ENCODE results near the gene TMSB4X. TPM values are rescaled to one million over a fixed set of nuclear protein-coding genes. Genes with fewer than 3 reads are reported as not detected.
"Not testable (repeated sequence)": the region's sequence is repeated elsewhere in the genome, so short reads cannot be mapped to it uniquely, and the experiment has no call there.

TMSB4X gene
- total and polyA plus RNA-seq, 3 donors from 2014 or later = 384 to 1,448 (median 669) TPM

- H3K27me3 ChIP-seq = no peaks in the 10 kb centered on the region
- H3K36me3 ChIP-seq (ENCODE audit: low read depth, missing control alignments) = no peaks in the 10 kb centered on the region
- no peaks in the 10 kb centered on the region for H3K9me3 ChIP-seq
- WGBS, 2 donors = 48 to 66% methylated on average over 5 of the region's 5 CpGs
- no peaks in the 10 kb centered on the region for H3K4me1 ChIP-seq
- intact Hi-C loops (cut with DNase I; ENCODE audit: low total_unique reads) = no loop called here
- H3K4me3 ChIP-seq = no peak overlapping the region
- TF ChIP-seq POLR2A (IDR thresholded peaks at IDR 0.05) (no peak), CTCF (IDR thresholded peaks at IDR 0.05) (no peak)
- DNase-seq = no peak
- no peak overlapping the region for H3K27ac ChIP-seq
These were observed 40.1 kb upstream of the TMSB4X start for GRCh38 chrX:12934850-12935249.

- TF ChIP-seq CTCF (IDR thresholded peaks at IDR 0.05) (no peak), POLR2A (IDR thresholded peaks at IDR 0.05) (no peak)
- DNase-seq = no peak
- WGBS, 2 donors = 75 to 84% methylated on average over 1 of the region's 1 CpG
- H3K4me1 ChIP-seq = no peaks in the 10 kb centered on the region
- H3K4me3 ChIP-seq = no peak overlapping the region
- no peak overlapping the region for H3K27ac ChIP-seq
- no peaks in the 10 kb centered on the region for H3K9me3 ChIP-seq
- H3K27me3 ChIP-seq = no peaks in the 10 kb centered on the region
- no peaks in the 10 kb centered on the region for H3K36me3 ChIP-seq (ENCODE audit: low read depth, missing control alignments)
- intact Hi-C loops (cut with DNase I; ENCODE audit: low total_unique reads) = no loop called here
These were observed 38.0 kb upstream of the TMSB4X start for GRCh38 chrX:12936947-12937346.

GRCh38 chrX:12940471-12940870 lies 34.4 kb upstream of the TMSB4X start:
- H3K27ac ChIP-seq; H3K27me3 ChIP-seq; H3K4me1 ChIP-seq; H3K9me3 ChIP-seq; DNase-seq; intact Hi-C loops (cut with DNase I; ENCODE audit: low total_unique reads); H3K4me3 ChIP-seq; H3K36me3 ChIP-seq (ENCODE audit: low read depth, missing control alignments): not testable (repeated sequence)
- WGBS, 2 donors = 88 to 93% methylated on average over 4 to 9 of the region's 9 CpGs

GRCh38 chrX:12943592-12943991 lies 31.3 kb upstream of the TMSB4X start:
- DNase-seq; H3K27me3 ChIP-seq; H3K4me3 ChIP-seq; H3K27ac ChIP-seq; intact Hi-C loops (cut with DNase I; ENCODE audit: low total_unique reads); H3K9me3 ChIP-seq; H3K36me3 ChIP-seq (ENCODE audit: low read depth, missing control alignments); H3K4me1 ChIP-seq: not testable (repeated sequence)
- 88 to 92% methylated on average over 4 to 5 of the region's 6 CpGs for WGBS, 2 donors

GRCh38 chrX:12944452-12944851 lies 30.5 kb upstream of the TMSB4X start:
- intact Hi-C loops (cut with DNase I; ENCODE audit: low total_unique reads) = not testable (repeated sequence)

GRCh38 chrX:12945494-12945893 lies 29.4 kb upstream of the TMSB4X start:
- intact Hi-C loops (cut with DNase I; ENCODE audit: low total_unique reads) = no loop called here
- Histone ChIP-seq H3K9me3 (no peaks in the 10 kb centered on the region), H3K4me1 (peaks cover 6% of the 10 kb centered on the region), H3K36me3 (ENCODE audit: low read depth, missing control alignments) (no peaks in the 10 kb centered on the region), H3K4me3 (no peak overlapping the region), H3K27ac (no peak overlapping the region), H3K27me3 (no peaks in the 10 kb centered on the region)
- DNase-seq = no peak
- WGBS, 2 donors = 94 to 96% methylated on average over 3 to 4 of the region's 4 CpGs
- TF ChIP-seq CTCF (IDR thresholded peaks at IDR 0.05) (no peak), POLR2A (IDR thresholded peaks at IDR 0.05) (no peak)

More at GRCh38 chrX:12944452-12944851, 30.5 kb upstream of the TMSB4X start:
- not testable (repeated sequence) for H3K36me3 ChIP-seq (ENCODE audit: low read depth, missing control alignments); H3K4me1 ChIP-seq; DNase-seq; H3K27ac ChIP-seq; H3K9me3 ChIP-seq; H3K27me3 ChIP-seq; H3K4me3 ChIP-seq
- WGBS, 2 donors = 83 to 85% methylated on average over 2 to 4 of the region's 4 CpGs

All from testis (tissue), 3 donors.